CD1c-positive myeloid dendritic cell (primary cell): Measurements from ENCODE around the gene ST6GALNAC2.
"Not testable (repeated sequence)": the region's sequence is repeated elsewhere in the genome, so short reads cannot be mapped to it uniquely, and the experiment has no call there.

Experiments
- DNase-seq: peaks from one replicate; pipeline ENCODE4 v3.0.0-alpha.2; 2016; ENCODE audit errors: extremely low spot score

The ST6GALNAC2 gene

DNA sequence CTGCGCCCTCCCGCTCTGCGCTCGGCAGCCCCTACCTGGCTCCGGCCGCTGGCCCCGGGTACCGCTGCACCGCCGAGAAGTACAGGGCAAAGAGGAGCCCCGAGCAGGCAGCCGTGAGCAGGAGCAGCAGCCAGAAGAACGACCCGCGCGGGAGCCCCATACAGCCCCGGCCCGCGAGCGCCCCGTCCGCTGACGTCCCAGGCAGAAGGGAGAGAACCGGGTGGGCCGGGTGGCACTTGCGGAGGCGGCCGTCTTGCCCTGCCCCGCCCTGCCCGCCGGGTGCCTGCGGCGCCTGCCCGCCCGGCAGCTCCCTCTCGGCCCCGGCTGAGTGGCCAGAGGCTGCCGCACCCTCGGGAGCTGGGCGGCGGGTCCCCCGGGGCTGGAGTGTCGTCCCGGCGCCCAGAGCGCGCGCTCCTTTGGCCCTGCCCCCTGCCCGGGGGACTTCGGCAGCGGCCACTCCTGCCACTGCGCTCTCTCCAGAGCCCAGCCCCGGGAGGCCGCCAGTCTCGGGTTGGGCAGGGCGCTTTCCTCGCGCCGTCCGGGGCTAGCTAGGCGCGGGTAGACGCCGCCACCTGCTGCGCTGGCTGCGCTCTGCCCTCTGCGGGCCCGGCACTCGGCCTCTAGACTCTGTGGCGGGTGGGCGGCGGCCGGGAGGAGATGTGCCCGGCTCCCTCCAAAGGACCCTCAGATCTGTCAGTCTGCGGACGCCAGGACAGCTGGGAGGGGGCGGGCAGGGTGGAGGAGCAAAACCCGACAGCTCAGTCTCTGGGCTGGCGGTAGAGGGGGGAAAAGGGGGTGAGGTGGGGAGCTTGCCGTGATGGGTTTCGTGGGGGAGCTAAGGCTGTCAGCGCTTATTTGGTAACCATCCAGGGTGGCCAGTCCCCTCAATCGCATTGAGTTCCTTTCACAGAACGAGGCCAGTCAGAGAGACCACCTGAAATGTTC lies at the start of gene ST6GALNAC2:
Gene ST6GALNAC2, minus strand, starts transcription at position 212 of the 945 bp plus-strand sequence. Its CDS starts 52 bp downstream, at position 160.
- peak; percentile 77 for DNase-seq

DNA sequence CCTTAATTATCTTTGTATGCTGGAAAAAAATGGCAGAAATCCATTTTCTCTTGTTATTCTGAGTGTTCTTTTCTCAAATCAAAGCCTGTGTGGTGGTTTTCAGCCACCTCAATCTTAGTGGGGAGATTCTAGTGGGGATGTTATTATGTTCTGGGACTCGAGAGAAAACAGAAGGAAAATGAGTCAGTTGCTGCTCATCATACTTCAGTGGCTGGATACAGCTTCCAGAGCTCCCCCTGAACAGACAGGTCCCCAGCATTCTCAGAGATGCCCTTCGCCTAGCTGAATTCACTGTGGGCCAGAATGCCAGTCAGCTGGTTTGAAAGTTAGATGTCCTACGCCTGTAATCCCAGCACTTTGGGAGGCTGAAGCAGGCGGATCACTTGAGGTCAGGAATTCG lies 49.4 kb upstream of the ST6GALNAC2 start:
- DNase-seq, result no peak

DNA sequence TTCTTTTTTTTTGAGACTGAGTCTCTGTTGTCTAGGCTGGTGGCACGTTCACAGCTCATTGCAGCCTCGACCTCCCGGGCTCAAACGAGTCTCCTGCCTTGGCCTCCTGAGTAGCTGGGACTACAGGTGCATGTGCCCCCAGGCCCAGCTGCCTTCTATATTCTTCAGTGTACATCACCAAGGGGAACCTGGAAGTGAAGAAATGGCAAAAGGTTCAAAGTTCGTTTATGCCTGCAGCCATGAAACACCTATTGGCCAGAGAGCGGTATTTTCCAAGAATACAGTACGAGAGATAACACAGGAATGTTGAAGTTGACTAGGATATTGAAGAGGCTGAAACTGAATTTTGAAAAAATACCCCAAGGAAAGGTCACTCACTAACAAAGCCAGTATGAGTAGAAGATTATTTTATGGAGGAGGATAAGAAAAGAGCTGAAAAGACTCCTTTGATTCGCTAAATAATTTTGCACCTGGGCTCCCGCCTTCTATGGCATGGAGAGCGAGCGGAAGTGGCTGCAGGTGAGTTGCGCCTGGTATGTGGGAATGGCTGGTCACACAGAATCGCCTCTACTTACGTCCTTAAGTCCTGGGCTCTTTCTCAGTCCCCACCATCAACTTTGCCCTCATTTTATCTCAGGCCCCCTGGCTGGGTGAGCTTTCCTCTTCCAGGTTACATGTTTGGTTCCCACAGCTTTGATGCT lies 48.1 kb upstream of the ST6GALNAC2 start:
- no peak for DNase-seq

DNA sequence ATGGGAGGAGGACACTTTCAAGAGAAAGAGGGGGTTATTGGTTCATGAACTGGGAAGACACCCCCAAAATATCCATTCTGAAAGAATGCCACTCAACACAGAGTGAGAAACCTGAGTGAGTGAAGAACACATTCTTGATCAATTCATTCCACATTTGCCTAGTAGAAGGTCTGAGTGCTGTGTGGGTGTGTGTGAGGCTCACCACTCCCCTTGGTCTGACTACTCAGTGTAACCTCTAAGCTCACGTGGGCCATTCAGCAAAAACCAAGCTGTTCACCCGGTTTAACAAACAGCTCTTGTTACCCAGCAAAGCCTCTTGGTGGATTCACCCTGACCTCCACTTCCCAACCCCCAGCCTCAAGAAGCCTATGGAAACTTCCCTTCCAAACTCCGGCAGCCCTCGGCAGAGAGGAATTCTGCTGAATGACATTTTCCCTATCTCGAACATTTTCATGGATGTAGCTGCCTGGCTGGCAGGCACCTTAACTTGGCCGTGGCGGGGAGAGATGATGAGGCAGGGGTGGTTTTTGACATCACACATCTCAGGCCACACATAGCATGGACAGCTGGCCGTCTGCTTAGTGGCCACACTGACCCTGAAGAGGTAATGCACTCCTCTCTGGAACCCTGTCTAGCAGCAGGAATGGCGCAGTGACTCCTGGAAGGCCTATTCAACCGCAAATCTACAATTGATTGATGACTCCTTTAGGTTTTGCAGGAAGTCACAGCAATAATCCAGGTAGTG lies 46.3 kb upstream of the ST6GALNAC2 start:
- no peak for DNase-seq

DNA sequence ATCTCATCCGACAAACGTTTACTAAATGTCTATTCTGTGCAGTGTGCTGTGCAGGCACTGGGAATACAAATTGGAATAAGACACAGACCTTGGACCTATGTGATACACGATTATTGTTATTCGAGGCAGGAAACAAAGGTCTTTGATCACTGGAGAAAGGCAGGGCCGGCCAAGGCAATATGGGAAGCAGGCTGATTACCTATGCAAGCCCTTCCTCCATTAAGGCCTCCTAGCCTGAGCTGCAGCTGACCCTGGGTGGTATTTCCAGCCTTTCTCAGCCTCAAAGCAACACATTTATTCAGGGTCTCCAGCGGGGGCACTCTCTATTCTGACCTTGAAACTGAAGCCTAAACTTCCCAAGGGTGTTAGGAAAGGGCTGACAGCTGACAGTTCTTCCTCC lies 44.5 kb upstream of the ST6GALNAC2 start:
- DNase-seq, result no peak

DNA sequence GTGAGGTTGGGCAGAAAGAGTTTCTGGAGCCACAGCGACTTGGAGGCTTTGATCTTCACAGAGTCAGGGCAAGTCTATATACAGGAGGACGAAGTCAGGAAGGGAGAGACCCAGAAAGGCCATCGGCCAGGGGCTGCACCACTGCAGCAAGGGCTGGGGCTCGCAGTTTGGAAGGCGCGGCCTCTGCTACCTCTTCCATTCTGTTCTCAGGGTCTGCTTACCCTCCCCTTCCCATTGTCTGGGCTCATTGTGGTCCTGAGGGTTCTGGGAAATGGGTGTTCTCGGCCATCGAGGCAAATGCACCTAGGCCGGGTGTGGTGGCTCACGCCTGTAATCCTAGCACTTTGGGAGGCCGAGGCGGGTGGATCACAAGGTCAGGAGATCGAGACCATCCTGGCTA lies 41.9 kb upstream of the ST6GALNAC2 start:
- DNase-seq, result no peak

DNA sequence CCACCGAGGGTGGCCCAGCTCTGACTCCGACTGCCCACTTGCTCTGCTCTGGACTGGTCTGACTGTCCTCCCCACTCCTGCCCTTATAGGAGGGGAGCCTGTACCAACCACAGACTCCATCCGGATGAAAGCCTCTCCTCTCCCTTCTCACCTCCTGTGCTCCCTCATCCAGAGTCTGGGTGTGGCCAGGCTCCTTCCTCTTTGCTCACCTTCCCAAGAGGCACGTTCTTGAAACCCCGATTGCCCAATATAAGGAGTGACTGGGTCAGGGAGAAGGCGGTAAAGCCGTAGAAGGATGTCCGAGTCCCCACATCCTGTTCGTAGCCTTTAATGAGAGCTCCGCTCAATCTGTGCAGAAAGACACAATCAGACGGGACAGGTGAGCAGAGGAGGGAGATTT lies 40.8 kb upstream of the ST6GALNAC2 start:
- no peak for DNase-seq

DNA sequence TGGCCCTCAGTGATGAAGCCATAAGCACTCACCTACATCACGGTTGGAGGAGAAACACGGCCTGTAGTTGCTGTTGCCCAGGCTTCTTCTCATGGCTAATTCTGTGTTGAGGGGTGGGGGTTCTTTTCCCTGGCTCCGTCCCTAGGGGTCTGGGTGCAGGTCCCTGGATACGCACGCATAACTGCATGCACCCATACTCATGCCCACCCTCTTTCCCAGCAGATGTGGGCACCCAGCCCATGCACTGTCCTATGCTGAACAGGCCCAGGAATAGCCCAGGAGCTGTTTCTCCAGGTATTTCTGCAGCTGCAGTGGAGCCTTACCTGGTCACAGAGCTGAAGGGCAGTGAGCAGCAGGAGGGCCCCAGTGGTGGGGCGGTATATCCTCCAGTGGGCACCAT lies 39.8 kb upstream of the ST6GALNAC2 start:
- DNase-seq, result no peak

DNA sequence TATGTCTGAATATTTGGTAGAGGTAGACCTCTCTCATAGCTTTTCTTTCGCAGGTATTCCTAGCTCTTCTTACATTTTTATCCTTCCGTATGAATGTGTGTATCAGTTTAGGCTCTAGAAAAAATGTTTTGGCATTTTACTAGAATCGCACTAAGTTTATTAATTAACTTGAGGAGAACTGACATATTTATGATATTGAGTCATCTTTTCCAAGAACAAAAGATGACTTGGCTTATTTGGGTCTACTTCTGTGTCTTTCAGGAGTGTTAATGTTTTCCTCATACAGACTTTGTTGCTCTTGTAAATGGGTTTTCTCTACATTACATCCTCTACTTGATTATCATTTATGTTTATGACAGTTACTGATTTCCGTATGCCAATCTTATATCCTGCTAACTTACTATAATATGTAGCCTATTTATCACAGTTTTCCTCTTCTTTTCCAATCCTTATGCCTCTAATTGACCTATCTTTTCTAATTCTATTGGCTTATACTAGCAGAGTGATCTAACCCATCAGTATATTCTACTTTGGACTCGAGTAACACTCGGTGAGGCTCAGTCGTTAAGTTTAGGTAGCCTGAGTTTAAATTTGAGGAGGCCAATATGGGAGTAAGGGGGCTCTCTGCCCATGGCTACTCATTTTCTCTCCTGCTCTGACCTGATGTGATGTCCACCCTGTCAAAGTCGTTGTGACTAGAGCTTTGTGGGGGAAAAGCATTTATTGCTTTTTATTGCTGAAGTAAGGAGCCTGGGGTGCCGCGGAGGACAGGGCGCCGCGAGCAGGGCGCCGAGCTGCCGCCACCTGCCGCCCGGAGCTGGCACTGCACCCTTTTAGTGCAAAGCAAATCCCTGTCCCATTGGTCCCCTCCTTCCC lies 37.8 kb upstream of the ST6GALNAC2 start:
- DNase-seq, result peak; percentile 75

DNA sequence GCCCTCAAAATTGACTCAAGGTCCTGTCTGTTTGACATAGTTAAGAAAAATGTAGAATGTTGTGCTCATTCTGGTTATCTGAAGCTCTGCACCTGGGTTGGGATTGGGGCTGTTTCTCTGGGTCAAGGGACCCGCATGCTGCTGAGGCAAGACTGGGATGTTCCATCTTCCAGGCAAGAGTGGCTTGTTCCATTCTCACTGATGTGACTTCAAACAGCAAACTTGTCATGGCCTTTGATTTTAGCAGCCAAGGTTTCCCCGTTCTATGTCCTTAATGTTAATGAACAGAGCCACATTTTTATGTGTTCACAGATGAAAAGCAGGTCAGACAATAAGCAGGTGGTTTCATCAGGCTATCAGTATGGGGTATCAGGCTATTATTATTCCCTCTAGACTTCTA lies 32.2 kb upstream of the ST6GALNAC2 start:
- no peak for DNase-seq

DNA sequence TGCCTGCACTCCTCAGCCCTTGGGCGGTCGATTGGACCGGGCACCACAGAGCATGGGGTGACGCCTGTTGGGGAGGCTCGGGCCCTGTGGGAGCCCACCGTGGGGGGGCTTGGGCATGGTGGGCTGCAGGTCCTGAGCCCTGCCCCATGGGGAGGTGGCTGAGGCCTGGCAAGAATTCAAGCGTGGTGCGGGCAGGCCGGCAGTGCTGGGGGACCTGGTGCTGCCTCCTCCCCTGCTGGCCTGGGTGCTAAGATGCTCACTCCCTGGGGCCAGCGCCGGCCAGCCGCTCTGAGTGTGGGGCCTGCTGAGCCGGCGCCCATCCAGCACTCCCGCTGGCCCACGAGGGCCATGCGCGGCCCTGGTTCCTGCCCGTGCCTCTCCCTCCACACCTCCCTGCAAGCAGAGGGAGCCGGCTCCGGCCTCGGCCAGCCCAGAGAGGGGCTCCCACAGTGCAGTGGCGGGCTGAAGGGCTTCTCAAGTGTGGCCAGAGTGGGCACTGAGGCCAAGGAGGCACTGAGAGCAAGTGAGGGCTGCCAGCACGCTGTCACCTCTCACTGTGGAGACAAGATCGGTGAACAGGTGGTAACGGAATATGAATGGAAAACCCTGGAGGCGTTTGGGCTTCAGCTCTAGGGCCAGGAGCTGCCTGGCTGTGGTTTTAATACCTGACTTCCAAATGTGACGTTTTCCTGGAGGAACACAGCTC lies 29.4 kb upstream of the ST6GALNAC2 start:
- DNase-seq, result no peak

DNA sequence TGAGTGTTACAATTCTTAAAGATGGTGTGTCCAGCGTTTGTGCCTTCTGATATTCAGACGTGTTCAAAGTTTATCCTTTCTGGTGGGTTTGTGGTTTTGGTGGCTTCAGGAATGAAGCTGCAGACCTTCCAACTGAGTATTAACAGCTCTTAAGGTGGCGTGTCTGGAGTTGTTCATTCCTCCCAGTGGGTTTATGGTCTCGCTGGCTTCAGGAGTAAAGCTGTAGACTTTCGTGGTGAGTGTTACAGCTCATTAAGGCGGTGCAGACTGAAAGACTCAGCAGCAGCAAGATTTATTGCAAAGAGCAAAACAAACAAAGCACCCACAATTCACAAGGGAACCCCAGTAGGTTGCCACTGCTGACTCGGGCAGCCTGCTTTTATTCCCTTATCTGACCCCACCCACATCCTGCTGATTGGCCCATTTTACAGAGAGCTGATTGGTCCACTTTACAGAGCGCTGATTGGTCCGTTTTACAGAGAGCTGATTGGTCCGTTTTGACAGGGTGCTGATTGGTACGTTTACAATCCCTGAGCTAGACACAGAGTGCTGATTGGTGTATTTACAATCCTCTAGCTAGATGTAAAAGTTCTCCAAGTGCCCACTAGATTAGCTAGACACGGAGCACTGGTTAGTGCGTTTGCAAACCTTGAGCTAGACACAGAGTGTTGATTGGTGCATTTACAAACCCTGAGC lies 28.6 kb upstream of the ST6GALNAC2 start:
- not testable (repeated sequence) for DNase-seq

DNA sequence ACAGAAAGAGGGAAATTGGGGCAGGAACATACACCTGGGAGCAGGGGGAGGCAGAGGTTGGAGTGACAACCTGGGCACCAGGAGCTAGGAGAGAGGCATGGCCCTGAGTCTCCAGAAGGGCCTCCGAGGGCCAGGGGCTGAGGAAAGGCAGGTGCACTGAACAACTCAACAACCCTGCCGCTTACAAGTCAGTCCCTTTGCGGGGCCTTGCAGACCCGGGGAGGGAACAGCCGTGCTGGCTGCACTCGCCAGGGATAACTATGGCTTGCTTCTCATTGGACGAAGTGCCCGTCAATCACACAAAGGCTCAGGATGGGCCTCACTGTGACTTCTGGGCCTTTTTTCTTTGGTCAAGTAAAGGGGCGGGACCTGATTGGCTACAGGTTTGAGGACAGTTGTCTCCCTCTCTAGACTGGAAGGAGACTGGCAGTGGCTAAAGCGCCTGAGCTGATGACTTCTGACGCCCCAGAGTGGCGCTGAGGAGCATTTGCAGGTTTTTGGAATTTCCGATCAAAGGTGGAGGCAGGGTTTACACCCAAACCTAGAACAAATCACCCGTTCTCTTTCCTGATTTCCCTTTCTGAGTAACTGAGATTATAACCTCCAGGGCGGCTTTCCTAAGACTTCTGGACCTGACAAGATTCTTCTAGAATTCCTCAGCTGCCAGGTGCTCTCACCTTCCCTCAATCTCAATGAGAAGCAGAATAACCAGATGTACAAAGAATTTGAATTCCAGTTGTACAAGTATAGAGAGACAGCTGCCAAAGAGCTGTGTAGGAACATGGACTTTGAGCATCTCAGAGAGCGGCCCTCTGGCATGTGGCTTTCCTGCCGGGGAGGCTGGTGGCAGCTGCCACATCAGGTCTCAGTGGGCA lies 27.6 kb upstream of the ST6GALNAC2 start:
- DNase-seq, result no peak

DNA sequence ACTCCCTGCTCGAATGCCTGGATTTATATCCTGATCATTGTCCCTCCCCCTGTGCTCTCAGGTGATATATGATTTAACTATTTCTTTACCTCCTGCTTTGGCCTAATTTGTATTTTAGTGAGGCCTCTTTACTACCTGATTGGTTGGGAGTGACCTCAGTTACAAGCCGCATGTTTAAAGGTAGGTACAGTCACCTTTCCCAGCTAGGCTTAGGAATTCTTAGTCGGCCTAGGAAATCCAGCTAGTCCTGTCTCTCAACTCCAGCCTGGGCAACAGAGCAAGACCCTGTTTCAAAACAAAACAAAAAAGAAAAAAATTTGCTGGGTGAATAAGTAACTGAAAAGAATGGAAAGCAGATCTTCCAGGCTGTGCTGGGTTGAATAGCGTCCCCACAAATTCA lies 26.8 kb upstream of the ST6GALNAC2 start:
- no peak for DNase-seq

DNA sequence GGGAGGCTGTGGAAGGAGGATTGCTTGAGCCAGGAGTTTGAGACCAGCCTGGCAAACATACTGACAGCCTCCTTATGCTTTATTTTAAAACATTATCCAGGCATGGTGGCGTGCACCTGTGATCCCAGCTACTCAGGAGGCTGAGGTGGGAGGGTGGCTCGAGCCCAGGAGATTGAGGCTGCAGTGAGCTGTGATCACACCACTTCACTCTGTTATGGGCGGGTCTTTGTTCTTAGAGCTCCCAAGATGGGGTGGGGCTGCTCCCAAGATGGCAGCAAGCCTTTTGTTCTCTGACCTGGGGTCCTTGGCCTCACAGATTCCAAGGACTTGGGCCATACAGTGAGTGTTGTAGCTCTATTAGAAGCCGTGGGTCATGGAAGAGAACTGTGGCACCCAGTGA lies 26.1 kb upstream of the ST6GALNAC2 start:
- DNase-seq, result no peak

DNA sequence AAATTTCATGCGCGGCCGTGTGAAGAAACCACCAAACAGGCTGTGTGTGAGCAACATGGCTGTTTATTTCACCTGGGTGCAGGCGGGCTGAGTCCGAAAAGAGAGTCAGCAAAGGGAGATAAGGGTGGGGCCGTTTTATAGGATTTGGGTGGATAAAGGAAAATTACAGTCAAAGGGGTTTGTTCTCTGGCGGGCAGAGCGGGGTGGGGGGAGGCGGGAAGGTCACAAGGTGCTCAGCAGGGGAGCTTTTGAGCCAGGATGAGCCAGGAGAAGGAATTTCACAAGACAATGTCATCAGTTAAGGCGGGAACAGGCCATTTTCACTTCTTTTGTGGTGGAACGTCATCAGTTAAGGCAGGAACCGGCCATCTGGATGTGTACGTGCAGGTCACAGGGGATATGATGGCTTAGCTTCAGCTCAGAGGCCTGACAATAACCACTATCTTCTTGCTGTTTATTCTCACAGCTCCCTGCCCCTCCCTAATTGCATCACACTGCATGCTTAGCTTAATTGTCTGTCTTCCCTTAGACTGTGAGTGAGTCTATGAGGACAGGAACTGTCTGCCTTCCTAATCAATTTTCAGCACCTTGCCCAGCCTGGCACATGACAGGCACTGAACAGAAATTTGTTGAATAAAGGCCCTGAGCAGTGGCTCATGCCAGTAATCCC lies 25.6 kb upstream of the ST6GALNAC2 start:
- not testable (repeated sequence) for DNase-seq

DNA sequence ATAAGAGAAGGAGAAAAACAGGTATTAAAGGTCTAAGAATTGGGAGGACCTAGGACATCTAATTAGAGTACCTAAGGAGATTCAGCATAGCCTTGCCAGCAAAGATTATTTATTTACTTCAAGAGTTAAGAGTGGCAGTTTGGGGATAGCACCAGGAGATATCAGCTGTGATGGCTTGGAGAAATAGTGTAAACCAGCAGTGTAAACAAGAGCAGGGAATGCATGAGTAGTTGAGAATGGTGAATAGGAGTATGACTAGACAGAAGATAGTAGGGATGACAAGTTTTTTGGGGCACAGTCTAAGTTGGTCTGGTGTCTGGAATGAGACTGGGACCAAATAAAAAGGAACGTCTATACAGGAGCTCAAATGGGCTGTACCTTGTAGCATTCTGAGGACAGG lies 21.0 kb upstream of the ST6GALNAC2 start:
- not testable (repeated sequence) for DNase-seq

DNA sequence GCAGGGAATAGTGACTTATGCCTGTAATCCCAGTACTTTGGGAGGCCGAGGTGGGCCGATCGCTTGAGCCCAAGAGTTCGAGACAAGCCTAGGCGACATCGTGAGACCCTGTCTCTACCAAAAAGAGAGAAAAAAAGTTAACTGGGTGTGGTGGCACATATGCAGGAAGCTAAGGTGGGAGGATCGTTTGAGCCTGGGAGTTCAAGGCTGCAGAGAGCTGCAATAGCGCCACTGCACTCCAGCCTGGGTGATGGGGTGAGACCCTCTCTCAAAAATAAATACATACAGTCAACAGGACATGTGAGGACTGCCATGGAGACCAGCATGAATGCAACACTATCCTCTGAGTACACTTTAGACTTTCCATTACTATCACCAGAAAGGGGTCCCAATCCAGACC lies 15.4 kb upstream of the ST6GALNAC2 start:
- DNase-seq, result no peak
